H1 (cell line): Measurements from ENCODE around the gene CADM2. TPM values are rescaled to one million over a fixed set of nuclear protein-coding genes. Genes with fewer than 3 reads are reported as not detected.

Source experiments
- CTCF ChIA-PET: fragments of 300-600 bp; sonication (Branson Sonifier 250); formaldehyde crosslinking; loops from one replicate; lab custom pipeline; 2021; ENCODE audit not compliant: partially characterized antibody; lab: Charles Lee
- POLR2A ChIA-PET: fragments of 300-600 bp; sonication (Branson Sonifier 250); formaldehyde crosslinking; loops from one replicate; lab custom pipeline; 2021; ENCODE audit warnings: inconsistent platforms; ENCODE audit not compliant: partially characterized antibody; lab: Charles Lee
- DNase-seq, 2 experiments: peaks; one replicate each; pipeline versions ENCODE4 v3.0.0 to v3.0.0-alpha.2; 2010 to 2022; ENCODE audit warnings: low spot score in 2 of 2, low read depth in 1 of 2, mixed read lengths in 1 of 2
- FAIRE-seq: peaks from 2 replicates; lab custom pipeline; 2011; peaks lifted over from hg19 to GRCh38; lab: Jason Lieb, UNC
- H2AFZ ChIP-seq: 2 replicates; pipeline ENCODE4 v1.8.1; 2012; ENCODE audit warnings: low read length, inconsistent platforms
- H2AK5ac ChIP-seq: 2 replicates; pipeline ENCODE4 v1.6.1; 2013; ENCODE audit warnings: low read depth, low read length
- H2BK120ac ChIP-seq: replicated peaks from 2 replicates; pipeline ENCODE3; 2013; ENCODE audit warnings: low read depth, low read length, inconsistent platforms
- H2BK12ac ChIP-seq: 2 replicates; pipeline ENCODE4 v1.6.1; 2013; ENCODE audit warnings: low read depth, low read length
- H2BK15ac ChIP-seq: 2 replicates; pipeline ENCODE4 v1.6.1; 2013; ENCODE audit warnings: low read length
- H2BK20ac ChIP-seq: 2 replicates; pipeline ENCODE4 v1.6.1; 2013; ENCODE audit warnings: low read length
- H2BK5ac ChIP-seq: 2 replicates; pipeline ENCODE4 v1.6.1; 2013; ENCODE audit warnings: low read depth, low read length
- H3K14ac ChIP-seq: 2 replicates; pipeline ENCODE4 v1.6.1; 2013; ENCODE audit warnings: inconsistent platforms; ENCODE audit not compliant: insufficient read length
- H3K18ac ChIP-seq: 2 replicates; pipeline ENCODE4 v1.6.1; 2013; ENCODE audit warnings: low read length; ENCODE audit errors: extremely low read depth
- H3K23ac ChIP-seq: 2 replicates; pipeline ENCODE4 v1.6.1; 2013; ENCODE audit warnings: inconsistent platforms; ENCODE audit not compliant: insufficient read length
- H3K23me2 ChIP-seq: 2 replicates; pipeline ENCODE4 v1.6.1; 2013; ENCODE audit warnings: low read depth, low read length
- H3K27ac ChIP-seq: 2 replicates; pipeline ENCODE4 v1.6.1; 2011; ENCODE audit warnings: low read depth, low read length, inconsistent platforms
- H3K27me3 ChIP-seq, 4 experiments: replicated peaks in 1 of 4; 1 replicate in 1 of 4; 2 replicates in 3 of 4; pipeline versions ENCODE4 v1.6.1 to v1.8.1; 2011 to 2013; ENCODE audit warnings: low read length in 3 of 4, mild to moderate bottlenecking in 3 of 4, inconsistent platforms in 2 of 4, mixed read lengths in 2 of 4, moderate library complexity in 1 of 4; ENCODE audit not compliant: control insufficient read depth in 3 of 4, insufficient read depth in 3 of 4; ENCODE audit errors: extremely low read depth in 1 of 4
- H3K36me3 ChIP-seq, 4 experiments: 2 replicates each; pipeline versions ENCODE4 v1.6.1 to v1.8.1; 2011 to 2013; ENCODE audit warnings: mild to moderate bottlenecking in 4 of 4, low read length in 3 of 4, moderate library complexity in 2 of 4, control low read depth in 1 of 4, inconsistent platforms in 1 of 4; ENCODE audit not compliant: insufficient read depth in 4 of 4, control insufficient read depth in 2 of 4
- H3K4ac ChIP-seq: replicated peaks from 2 replicates; pipeline ENCODE3; 2013; ENCODE audit warnings: low read length, low read depth, mixed read lengths, inconsistent platforms; ENCODE audit not compliant: insufficient read length
- H3K4me1 ChIP-seq, 4 experiments: replicated peaks in 1 of 4; 1 replicate in 1 of 4; 2 replicates in 3 of 4; pipeline versions ENCODE4 v1.6.1 to v1.8.1; 2011 to 2013; ENCODE audit warnings: low read length in 3 of 4, inconsistent platforms in 2 of 4, mixed read lengths in 1 of 4; ENCODE audit not compliant: insufficient read depth in 4 of 4, control insufficient read depth in 3 of 4
- H3K4me2 ChIP-seq, 2 experiments: 2 replicates each; pipeline versions ENCODE4 v1.6.1 to v1.8.1; 2011 to 2013; ENCODE audit warnings: low read depth in 2 of 2, low read length in 2 of 2, control low read depth in 1 of 2, inconsistent platforms in 1 of 2, mild to moderate bottlenecking in 1 of 2; ENCODE audit not compliant: insufficient read depth in 1 of 2
- H3K4me3 ChIP-seq, 4 experiments: fragments of 200-600, 300-600 bp in 1 of 4; sonication (generic), shearing (Covaris generic), sonication (Bioruptor Twin) in 1 of 4; 2 replicates each; pipeline versions ENCODE4 v1.5.1 to v1.8.1; 2011 to 2016; ENCODE audit warnings: low read length in 4 of 4, low read depth in 3 of 4, control low read depth in 2 of 4, inconsistent platforms in 2 of 4, mild to moderate bottlenecking in 2 of 4, mixed read lengths in 1 of 4, moderate library complexity in 1 of 4; ENCODE audit not compliant: insufficient read depth in 2 of 4; ENCODE audit errors: extremely low read depth in 1 of 4
- H3K56ac ChIP-seq: replicated peaks from 2 replicates; pipeline ENCODE3; 2013; ENCODE audit warnings: low read depth, mild to moderate bottlenecking, mixed read lengths, low read length, inconsistent platforms; ENCODE audit not compliant: insufficient read length
- H3K79me1 ChIP-seq: 2 replicates; pipeline ENCODE4 v1.6.1; 2013; ENCODE audit warnings: low read depth, low read length, control low read depth
- H3K79me2 ChIP-seq, 2 experiments: 2 replicates each; pipeline versions ENCODE4 v1.6.1 to v1.8.1; 2012 to 2013; ENCODE audit warnings: low read length in 2 of 2, mild to moderate bottlenecking in 2 of 2, inconsistent platforms in 1 of 2; ENCODE audit not compliant: insufficient read depth in 2 of 2, control insufficient read depth in 1 of 2
- H3K9ac ChIP-seq, 4 experiments: replicated peaks in 1 of 4; 1 replicate in 1 of 4; 2 replicates in 3 of 4; pipeline versions ENCODE4 v1.6.1 to v1.8.1; 2011 to 2013; ENCODE audit warnings: low read depth in 3 of 4, low read length in 3 of 4, control low read depth in 2 of 4, mild to moderate bottlenecking in 2 of 4, moderate library complexity in 2 of 4, inconsistent platforms in 1 of 4; ENCODE audit errors: extremely low read depth in 1 of 4
- H3K9me3 ChIP-seq, 2 experiments: 2 replicates each; pipeline versions ENCODE4 v1.6.1 to v1.8.1; 2012 to 2013; ENCODE audit warnings: mild to moderate bottlenecking in 2 of 2, moderate library complexity in 2 of 2, control low read depth in 1 of 2, inconsistent platforms in 1 of 2, low read depth in 1 of 2, low read length in 1 of 2, mixed read lengths in 1 of 2; ENCODE audit not compliant: insufficient read depth in 2 of 2
- H4K20me1 ChIP-seq, 2 experiments: replicated peaks in 1 of 2; 2 replicates each; pipeline versions ENCODE3 to v1.8.1; 2011 to 2013; ENCODE audit warnings: inconsistent platforms in 2 of 2, low read length in 2 of 2, mild to moderate bottlenecking in 1 of 2; ENCODE audit not compliant: insufficient read depth in 2 of 2, control insufficient read depth in 1 of 2
- H4K5ac ChIP-seq: 2 replicates; pipeline ENCODE4 v1.6.1; 2013; ENCODE audit warnings: low read length, low read depth, mixed read lengths, inconsistent platforms; ENCODE audit not compliant: insufficient read length
- H4K8ac ChIP-seq: 2 replicates; pipeline ENCODE4 v1.8.0; 2013; ENCODE audit warnings: mild to moderate bottlenecking, moderate library complexity, low read length, inconsistent platforms; ENCODE audit not compliant: insufficient read depth; ENCODE audit errors: extremely low read depth
- H4K91ac ChIP-seq: replicated peaks from 2 replicates; pipeline ENCODE3; 2013; ENCODE audit warnings: low read length, mixed read lengths, inconsistent platforms; ENCODE audit not compliant: insufficient read length
- BRCA1 ChIP-seq: IDR thresholded peaks from 2 replicates; pipeline ENCODE4 v1.6.1; 2012; ENCODE audit warnings: low read depth, low read length, improper control_type of control experiment
- FOSL1 ChIP-seq: IDR thresholded peaks from 2 replicates; pipeline ENCODE4 v1.6.1; 2011; ENCODE audit warnings: mild to moderate bottlenecking, low read depth, low read length, moderate library complexity; ENCODE audit not compliant: insufficient read depth
- GABPA ChIP-seq: IDR thresholded peaks from 2 replicates; pipeline ENCODE4 v1.6.1; 2011; ENCODE audit warnings: mild to moderate bottlenecking, low read length, moderate library complexity, borderline replicate concordance; ENCODE audit not compliant: insufficient read depth
- POLR2AphosphoS5 ChIP-seq: IDR thresholded peaks from 2 replicates; pipeline ENCODE4 v1.6.1; 2011; ENCODE audit warnings: low read depth, low read length
- POU5F1 ChIP-seq: IDR thresholded peaks from 2 replicates; pipeline ENCODE4 v1.6.1; 2011; ENCODE audit warnings: low read depth, mild to moderate bottlenecking, low read length, moderate library complexity
- RBBP5 ChIP-seq: IDR thresholded peaks from 2 replicates; pipeline ENCODE4 v1.7.1; 2012; ENCODE audit warnings: low read depth, mild to moderate bottlenecking, inconsistent platforms, low read length, moderate library complexity, borderline replicate concordance
- RXRA ChIP-seq: IDR thresholded peaks from 2 replicates; pipeline ENCODE4 v1.6.1; 2011; ENCODE audit warnings: low read depth, mild to moderate bottlenecking, low read length, moderate library complexity; ENCODE audit not compliant: insufficient read depth
- SIRT6 ChIP-seq: IDR thresholded peaks from one replicate; pipeline ENCODE4 v1.7.1; 2012; ENCODE audit warnings: low read length, inconsistent platforms
- TAF1 ChIP-seq: IDR thresholded peaks from 2 replicates; pipeline ENCODE4 v1.6.1; 2011; ENCODE audit warnings: mild to moderate bottlenecking, low read depth, low read length
- TEAD4 ChIP-seq: IDR thresholded peaks from 2 replicates; pipeline ENCODE4 v1.6.1; 2012; ENCODE audit warnings: low read depth, low read length, inconsistent platforms, mixed read lengths
- whole genome bisulfite sequencing, 2 experiments: shearing (Covaris generic) in 1 of 2; methylation state at CpG; one replicate each; pipeline versions ENCODE4 v1.1.6 to v1.1.7; 2013 to 2015; ENCODE audit warnings: low lambda C conversion rate in 2 of 2, mixed read lengths in 2 of 2, inconsistent platforms in 1 of 2, low coverage in 1 of 2, missing lambda C conversion rate in 1 of 2; ENCODE audit not compliant: insufficient replicate concordance in 2 of 2, insufficient coverage in 1 of 2, insufficient read length in 1 of 2; ENCODE audit errors: extremely low coverage in 1 of 2, missing lambda C conversion rate in 1 of 2; 5-methylcytosine and 5-hydroxymethylcytosine counted together
- polyA plus RNA-seq, 7 experiments: library from polyadenylated mRNA; depleted of rRNA in 3 of 7; stranded (reverse) in 5 of 7; unstranded in 2 of 7; fragments of >200 nt in 5 of 7; fragments of 200-250 nt in 2 of 7; gene quantifications; 1 replicate in 5 of 7; 2 replicates in 1 of 7; 4 replicates in 1 of 7; pipeline versions ENCODE4 v1.2.1 to v1.2.3, GENCODE V29; 2011 to 2013; ENCODE audit warnings: missing spikeins in 2 of 7, mixed read lengths in 2 of 7
- total RNA-seq: library from RNA; stranded (reverse); fragmentation: NEBNext Ultra II Directional; extraction: Animal tissue kit (Norgen Biotek cat#: 25700); gene quantifications from 2 replicates; pipeline ENCODE4 v1.2.1, GENCODE V29; 2021
- TF ChIP-seq, protein P1 (sequence below): IDR thresholded peaks from 2 replicates; pipeline ENCODE4 v1.6.1; 2012; ENCODE audit warnings: inconsistent platforms
- TF ChIP-seq, protein P2 (sequence below), 3 experiments: IDR thresholded peaks; 1 replicate in 2 of 3; 2 replicates in 1 of 3; pipeline versions ENCODE4 v1.5.1 to v1.6.1; 2011; ENCODE audit warnings: low read length in 3 of 3, mild to moderate bottlenecking in 3 of 3, inconsistent platforms in 2 of 3, low read depth in 1 of 3, moderate library complexity in 1 of 3; ENCODE audit not compliant: insufficient read depth in 1 of 3; ENCODE audit errors: control extremely low read depth in 1 of 3

Gene CADM2
- total and polyA plus RNA-seq, 2 of the 8 experiments (the other 6 are each of a cell fraction or from before 2014, with no cell fraction given): 14.9 to 20.9 TPM

DNA sequence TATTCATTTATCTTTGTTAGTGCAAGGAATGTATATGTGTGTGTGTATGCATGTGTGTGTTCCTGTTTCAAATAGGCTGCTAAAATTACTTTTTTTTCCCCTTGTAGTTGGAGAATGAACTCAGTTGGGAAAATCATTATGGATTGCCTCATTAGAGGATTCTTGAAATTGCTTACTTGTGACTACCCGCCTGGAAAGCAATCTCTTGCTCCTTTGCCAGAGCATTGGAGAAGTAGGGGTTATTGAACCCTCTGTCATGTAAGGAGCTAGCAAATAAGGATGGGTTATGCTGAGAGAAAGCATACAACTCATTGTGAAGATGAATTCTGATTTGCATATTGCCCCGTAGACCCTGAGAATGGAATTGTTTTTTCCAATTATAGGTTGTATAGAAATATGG lies 474.5 kb downstream of the CADM2 start:
- no peaks in the 10 kb centered on the region for H3K36me3 ChIP-seq
- H3K4me3 ChIP-seq: no peak overlapping the region
- no peaks in the 10 kb centered on the region for H3K4me1 ChIP-seq
- CTCF ChIA-PET: no interaction called here
- H3K79me2 ChIP-seq: no peaks in the 10 kb centered on the region
- no peak overlapping the region for H3K4me2 ChIP-seq
- no peak overlapping the region for H4K8ac ChIP-seq
- H2BK20ac ChIP-seq: no peak overlapping the region
- no peak overlapping the region for H4K91ac ChIP-seq
- H4K5ac ChIP-seq: no peak overlapping the region
- DNase-seq (no peak), FAIRE-seq (no peak)
- no peak overlapping the region for H2BK15ac ChIP-seq
- no peak overlapping the region for H3K56ac ChIP-seq
- H2BK12ac ChIP-seq: no peak overlapping the region
- H2BK5ac ChIP-seq: no peak overlapping the region
- no peak overlapping the region for H3K23ac ChIP-seq
- H2BK120ac ChIP-seq: no peak overlapping the region
- 85% methylated on average over 2 of the region's 2 CpGs; no CpG with 5 or more reads in 1 of the 2 experiments for WGBS, 2 experiments
- H2AFZ ChIP-seq: no peak overlapping the region
- no peak overlapping the region for H3K18ac ChIP-seq
- no peak overlapping the region for H3K27ac ChIP-seq
- H3K9me3 ChIP-seq: peaks cover 0 to 2% of the 10 kb centered on the region in 2 experiments; a peak in 1 of 4 replicates
- no peak overlapping the region for H2AK5ac ChIP-seq
- H3K23me2 ChIP-seq: no peaks in the 10 kb centered on the region
- no peak overlapping the region for H3K14ac ChIP-seq
- no peaks in the 10 kb centered on the region for H4K20me1 ChIP-seq
- no peaks in the 10 kb centered on the region for H3K27me3 ChIP-seq
- no peaks in the 10 kb centered on the region for H3K79me1 ChIP-seq
- no peak overlapping the region for H3K4ac ChIP-seq
- POLR2A ChIA-PET: no interaction called here
- no peak overlapping the region for H3K9ac ChIP-seq
- TF ChIP-seq RXRA (no peak), BRCA1 (no peak), POU5F1 (no peak), FOSL1 (no peak), RBBP5 (no peak), GABPA (no peak), TAF1 (no peak), SIRT6 (no peak), POLR2AphosphoS5 (no peak), TEAD4 (no peak)
- TF ChIP-seq, protein P1, sequence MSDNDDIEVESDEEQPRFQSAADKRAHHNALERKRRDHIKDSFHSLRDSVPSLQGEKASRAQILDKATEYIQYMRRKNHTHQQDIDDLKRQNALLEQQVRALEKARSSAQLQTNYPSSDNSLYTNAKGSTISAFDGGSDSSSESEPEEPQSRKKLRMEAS: no peak
- TF ChIP-seq, protein P2, sequence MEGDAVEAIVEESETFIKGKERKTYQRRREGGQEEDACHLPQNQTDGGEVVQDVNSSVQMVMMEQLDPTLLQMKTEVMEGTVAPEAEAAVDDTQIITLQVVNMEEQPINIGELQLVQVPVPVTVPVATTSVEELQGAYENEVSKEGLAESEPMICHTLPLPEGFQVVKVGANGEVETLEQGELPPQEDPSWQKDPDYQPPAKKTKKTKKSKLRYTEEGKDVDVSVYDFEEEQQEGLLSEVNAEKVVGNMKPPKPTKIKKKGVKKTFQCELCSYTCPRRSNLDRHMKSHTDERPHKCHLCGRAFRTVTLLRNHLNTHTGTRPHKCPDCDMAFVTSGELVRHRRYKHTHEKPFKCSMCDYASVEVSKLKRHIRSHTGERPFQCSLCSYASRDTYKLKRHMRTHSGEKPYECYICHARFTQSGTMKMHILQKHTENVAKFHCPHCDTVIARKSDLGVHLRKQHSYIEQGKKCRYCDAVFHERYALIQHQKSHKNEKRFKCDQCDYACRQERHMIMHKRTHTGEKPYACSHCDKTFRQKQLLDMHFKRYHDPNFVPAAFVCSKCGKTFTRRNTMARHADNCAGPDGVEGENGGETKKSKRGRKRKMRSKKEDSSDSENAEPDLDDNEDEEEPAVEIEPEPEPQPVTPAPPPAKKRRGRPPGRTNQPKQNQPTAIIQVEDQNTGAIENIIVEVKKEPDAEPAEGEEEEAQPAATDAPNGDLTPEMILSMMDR (IDR thresholded peaks at IDR 0.05; ENCODE audit: control extremely low read depth in 1 of 3, insufficient read depth in 1 of 3, low read depth in 1 of 3, low read length in 3 of 3): no peak
